Spleen (tissue), 7 donors: Measurements from ENCODE around the gene SLC35G2.

ENCODE experiments used
- CTCF ChIP-seq, 11 experiments: fragments of 200-600 bp in 7 of 11; fragments of 450-650 bp in 4 of 11; sonication (generic) in 4 of 11; IDR thresholded peaks in 8 of 11; conservative IDR thresholded peaks in 3 of 11; 1 replicate in 7 of 11; 2 replicates in 4 of 11; pipeline versions ENCODE4 v1.4.0 to v1.8.0; 2016 to 2021; ENCODE audit warnings: antibody characterized with exemption in 11 of 11, inconsistent platforms in 4 of 11, mild to moderate bottlenecking in 1 of 11
- POLR2A ChIP-seq, 3 donors: fragments of 450-650 bp; IDR thresholded peaks; one replicate each; pipeline ENCODE4 v1.5.1; 2017; ENCODE audit warnings: antibody characterized with exemption in 3 of 3, mild to moderate bottlenecking in 1 of 3
- POLR2AphosphoS5 ChIP-seq, 3 donors: sonication (generic); formaldehyde crosslinking; IDR thresholded peaks; one replicate each; pipeline ENCODE4 v1.5.1; 2017; ENCODE audit warnings: antibody characterized with exemption in 3 of 3
- donor health status: DM: no; HTN: no; CAD: no; lungs with moderate emphysema.
- donor health status: DM: no; HTN: no; CAD: no.
- donor health status: DM: no; HTN: no; CAD: no.

- TF ChIP-seq CTCF (IDR thresholded peaks at IDR 0.05 in 8 of 11, conservative IDR thresholded peaks at IDR 0.05 in 3 of 11), result no peak
- no peak for TF ChIP-seq POLR2A (IDR thresholded peaks at IDR 0.05)
- no peak for TF ChIP-seq POLR2AphosphoS5 (IDR thresholded peaks at IDR 0.05)
These were observed 41.6 kb downstream of the SLC35G2 start for GRCh38 chr3:136860541-136860940.
